Type B pancreatic cell (in vitro differentiated cells): ENCODE results near the gene AFDN. TPM values are rescaled to one million over a fixed set of nuclear protein-coding genes. Genes with fewer than 3 reads are reported as not detected.

Source experiments
- DNase-seq: peaks from one replicate; pipeline ENCODE4 v3.0.0; 2021; ENCODE audit warnings: mixed read lengths; ENCODE audit not compliant: unreplicated experiment; ENCODE audit errors: extremely low spot score
- H3K27ac Mint-ChIP-seq: 2 replicates; pipeline ENCODE4 v1.8.0; 2021; ENCODE audit warnings: mild to moderate bottlenecking, mixed read lengths
- H3K27me3 Mint-ChIP-seq: 2 replicates; pipeline ENCODE4 v1.8.0; 2021; ENCODE audit warnings: mixed read lengths
- H3K36me3 Mint-ChIP-seq: 2 replicates; pipeline ENCODE4 v1.8.0; 2021; ENCODE audit warnings: mixed read lengths
- H3K4me1 Mint-ChIP-seq: one replicate; pipeline ENCODE4 v1.8.0; 2021; ENCODE audit warnings: mixed read lengths; ENCODE audit not compliant: unreplicated experiment
- H3K4me3 Mint-ChIP-seq: 2 replicates; pipeline ENCODE4 v1.8.0; 2021; ENCODE audit warnings: mild to moderate bottlenecking, mixed read lengths
- H3K9me3 Mint-ChIP-seq: 2 replicates; pipeline ENCODE4 v1.8.0; 2021; ENCODE audit warnings: mixed read lengths
- CTCF ChIP-seq: fragments of 200-600 bp; sonication (generic); conservative IDR thresholded peaks from 2 replicates; pipeline ENCODE4 v1.5.0; 2021; ENCODE audit warnings: antibody characterized with exemption, mild to moderate bottlenecking
- total RNA-seq: library from RNA; stranded (reverse); gene quantifications from 2 replicates; pipeline ENCODE4 v1.2.1, GENCODE V29; 2021; ENCODE audit warnings: low replicate concordance

AFDN gene
- total RNA-seq, 1 donor from 2014 or later = 154 TPM

- H3K27ac Mint-ChIP-seq = no peak overlapping the region
- DNase-seq = peak; percentile 64
- no peak overlapping the region for H3K4me3 Mint-ChIP-seq
- no peak for TF ChIP-seq CTCF
- peaks cover 4% of the 10 kb centered on the region for H3K36me3 Mint-ChIP-seq
- H3K27me3 Mint-ChIP-seq = peaks cover 12% of the 10 kb centered on the region
- no peaks in the 10 kb centered on the region for H3K9me3 Mint-ChIP-seq
- H3K4me1 Mint-ChIP-seq = peaks cover 15% of the 10 kb centered on the region
Measured at GRCh38 chr6:167797011-167797471, 29.7 kb upstream of the AFDN start.

GRCh38 chr6:167797476-167798265, 29.0 kb upstream of the AFDN start:
- TF ChIP-seq CTCF = no peak
- peaks cover 4% of the 10 kb centered on the region for H3K36me3 Mint-ChIP-seq
- peak overlapping the region; percentile 6 for H3K4me3 Mint-ChIP-seq
- H3K9me3 Mint-ChIP-seq = no peaks in the 10 kb centered on the region
- H3K4me1 Mint-ChIP-seq = peaks cover 15% of the 10 kb centered on the region
- DNase-seq = no peak
- H3K27me3 Mint-ChIP-seq = peaks cover 12% of the 10 kb centered on the region
- H3K27ac Mint-ChIP-seq = no peak overlapping the region

- H3K4me3 Mint-ChIP-seq = no peak overlapping the region
- peaks cover 10% of the 10 kb centered on the region for H3K27me3 Mint-ChIP-seq
- H3K9me3 Mint-ChIP-seq = no peaks in the 10 kb centered on the region
- TF ChIP-seq CTCF = no peak
- no peak for DNase-seq
- H3K4me1 Mint-ChIP-seq = peaks cover 15% of the 10 kb centered on the region
- H3K36me3 Mint-ChIP-seq = peaks cover 4% of the 10 kb centered on the region
- H3K27ac Mint-ChIP-seq = peak overlapping the region; percentile 85
Measured at GRCh38 chr6:167798453-167798852, 28.3 kb upstream of the AFDN start.

GRCh38 chr6:167799033-167799821, 27.5 kb upstream of the AFDN start:
- Mint-ChIP-seq H3K27ac (peak overlapping the region; percentile 85), H3K27me3 (peaks cover 10% of the 10 kb centered on the region), H3K4me1 (peaks cover 15% of the 10 kb centered on the region), H3K4me3 (peak overlapping the region; percentile 50), H3K9me3 (no peaks in the 10 kb centered on the region), H3K36me3 (peaks cover 4% of the 10 kb centered on the region)
- no peak for DNase-seq
- no peak for TF ChIP-seq CTCF

GRCh38 chr6:167800549-167800948, 26.2 kb upstream of the AFDN start:
- DNase-seq = no peak
- Mint-ChIP-seq H3K27ac (no peak overlapping the region), H3K4me1 (peaks cover 19% of the 10 kb centered on the region), H3K4me3 (no peak overlapping the region), H3K36me3 (peaks cover 4% of the 10 kb centered on the region), H3K27me3 (peaks cover 4% of the 10 kb centered on the region), H3K9me3 (no peaks in the 10 kb centered on the region)
- no peak for TF ChIP-seq CTCF
